Memory B cell (primary cell): Measurements from ENCODE around the gene PLCXD3.

Source experiments
- ATAC-seq: fragments of 150-1000 bp; cut with Tn5 transposase; 2 replicates; pipeline ENCODE4 v1.10.0; 2021; ENCODE audit warnings: low read depth, mild to moderate bottlenecking, moderate library complexity
- DNase-seq, 2 donors: peaks; one replicate each; pipeline ENCODE4 v3.0.0; 2022; ENCODE audit warnings: low spot score in 2 of 2
- H3K27ac Mint-ChIP-seq: one replicate; pipeline ENCODE4 v1.8.0; 2022; ENCODE audit warnings: mild to moderate bottlenecking, moderate library complexity, mixed read lengths
- H3K27me3 Mint-ChIP-seq: one replicate; pipeline ENCODE4 v1.8.0; 2022; ENCODE audit warnings: mixed read lengths
- H3K36me3 Mint-ChIP-seq: one replicate; pipeline ENCODE4 v1.8.0; 2022; ENCODE audit warnings: mild to moderate bottlenecking, mixed read lengths
- H3K4me1 Mint-ChIP-seq: one replicate; pipeline ENCODE4 v1.8.0; 2022; ENCODE audit warnings: mixed read lengths
- H3K4me3 Mint-ChIP-seq: one replicate; pipeline ENCODE4 v1.8.0; 2022; ENCODE audit warnings: mild to moderate bottlenecking, moderate library complexity, mixed read lengths
- H3K9me3 Mint-ChIP-seq: one replicate; pipeline ENCODE4 v1.8.0; 2022; ENCODE audit warnings: mixed read lengths

The PLCXD3 gene

GRCh38 chr5:41289970-41290464, 220.4 kb downstream of the PLCXD3 start:
- Mint-ChIP-seq H3K27ac (no peak overlapping the region), H3K4me3 (no peak overlapping the region), H3K4me1 (no peaks in the 10 kb centered on the region), H3K27me3 (no peaks in the 10 kb centered on the region), H3K36me3 (no peaks in the 10 kb centered on the region), H3K9me3 (peaks cover 5% of the 10 kb centered on the region)
- DNase-seq (no peak), ATAC-seq (no peak)

GRCh38 chr5:41286696-41287095, 223.7 kb downstream of the PLCXD3 start:
- Mint-ChIP-seq H3K27me3 (no peaks in the 10 kb centered on the region), H3K4me1 (no peaks in the 10 kb centered on the region), H3K36me3 (no peaks in the 10 kb centered on the region), H3K9me3 (peaks cover 5% of the 10 kb centered on the region), H3K4me3 (no peak overlapping the region), H3K27ac (no peak overlapping the region)
- DNase-seq: no peak
- ATAC-seq: no peak

- no peak for ATAC-seq
- peaks cover under 1% of the 10 kb centered on the region for H3K27me3 Mint-ChIP-seq
- H3K27ac Mint-ChIP-seq: no peak overlapping the region
- no peaks in the 10 kb centered on the region for H3K4me1 Mint-ChIP-seq
- H3K36me3 Mint-ChIP-seq: no peaks in the 10 kb centered on the region
- DNase-seq: no peak
- peaks cover 5% of the 10 kb centered on the region for H3K9me3 Mint-ChIP-seq
- no peak overlapping the region for H3K4me3 Mint-ChIP-seq
Measured at GRCh38 chr5:41286165-41286564, 224.2 kb downstream of the PLCXD3 start.

GRCh38 chr5:41284938-41285337, 225.5 kb downstream of the PLCXD3 start:
- ATAC-seq: no peak
- Mint-ChIP-seq H3K36me3 (no peaks in the 10 kb centered on the region), H3K27ac (no peak overlapping the region), H3K9me3 (peaks cover 5% of the 10 kb centered on the region), H3K27me3 (peaks cover 2% of the 10 kb centered on the region), H3K4me1 (no peaks in the 10 kb centered on the region), H3K4me3 (no peak overlapping the region)
- DNase-seq: no peak

- Mint-ChIP-seq H3K27me3 (peaks cover 4% of the 10 kb centered on the region), H3K27ac (no peak overlapping the region), H3K36me3 (no peaks in the 10 kb centered on the region), H3K4me1 (no peaks in the 10 kb centered on the region), H3K4me3 (no peak overlapping the region), H3K9me3 (no peaks in the 10 kb centered on the region)
- no peak for DNase-seq
- ATAC-seq: no peak
Measured at GRCh38 chr5:41281215-41281810, 229.1 kb downstream of the PLCXD3 start.

- peaks cover 2% of the 10 kb centered on the region for H3K9me3 Mint-ChIP-seq
Measured at GRCh38 chr5:41279040-41279439, 231.4 kb downstream of the PLCXD3 start.

GRCh38 chr5:41277476-41278245, 232.7 kb downstream of the PLCXD3 start:
- ATAC-seq: no peak
- H3K36me3 Mint-ChIP-seq: no peaks in the 10 kb centered on the region
- H3K4me3 Mint-ChIP-seq: no peak overlapping the region
- no peaks in the 10 kb centered on the region for H3K4me1 Mint-ChIP-seq
- peaks cover 6% of the 10 kb centered on the region for H3K27me3 Mint-ChIP-seq
- H3K9me3 Mint-ChIP-seq: peaks cover 2% of the 10 kb centered on the region
- H3K27ac Mint-ChIP-seq: no peak overlapping the region
- no peak for DNase-seq

More at GRCh38 chr5:41279040-41279439, 231.4 kb downstream of the PLCXD3 start:
- Mint-ChIP-seq H3K27me3 (peaks cover 6% of the 10 kb centered on the region), H3K4me3 (no peak overlapping the region), H3K27ac (no peak overlapping the region), H3K4me1 (no peaks in the 10 kb centered on the region), H3K36me3 (no peaks in the 10 kb centered on the region)
- no peak for DNase-seq
- ATAC-seq: no peak

GRCh38 chr5:41275813-41276512, 234.4 kb downstream of the PLCXD3 start:
- Mint-ChIP-seq H3K27me3 (peaks cover 4% of the 10 kb centered on the region), H3K4me3 (no peak overlapping the region), H3K4me1 (no peaks in the 10 kb centered on the region), H3K27ac (no peak overlapping the region), H3K36me3 (no peaks in the 10 kb centered on the region), H3K9me3 (peaks cover 2% of the 10 kb centered on the region)
- ATAC-seq: no peak
- DNase-seq: no peak

GRCh38 chr5:41270423-41271251, 239.8 kb downstream of the PLCXD3 start:
- no peak for DNase-seq
- no peak overlapping the region for H3K27ac Mint-ChIP-seq
- no peaks in the 10 kb centered on the region for H3K4me1 Mint-ChIP-seq
- H3K9me3 Mint-ChIP-seq: peaks cover 2% of the 10 kb centered on the region
- H3K4me3 Mint-ChIP-seq: no peak overlapping the region
- no peak for ATAC-seq
- H3K27me3 Mint-ChIP-seq: peaks cover 1% of the 10 kb centered on the region
- H3K36me3 Mint-ChIP-seq: no peaks in the 10 kb centered on the region

GRCh38 chr5:41268894-41269293, 241.5 kb downstream of the PLCXD3 start:
- ATAC-seq (no peak), DNase-seq (no peak)
- H3K27me3 Mint-ChIP-seq: peaks cover 2% of the 10 kb centered on the region
- H3K9me3 Mint-ChIP-seq: no peaks in the 10 kb centered on the region
- no peak overlapping the region for H3K27ac Mint-ChIP-seq
- no peaks in the 10 kb centered on the region for H3K36me3 Mint-ChIP-seq
- H3K4me1 Mint-ChIP-seq: no peaks in the 10 kb centered on the region
- H3K4me3 Mint-ChIP-seq: no peak overlapping the region

- Mint-ChIP-seq H3K27ac (no peak overlapping the region), H3K4me3 (no peak overlapping the region), H3K27me3 (peaks cover 2% of the 10 kb centered on the region), H3K9me3 (no peaks in the 10 kb centered on the region), H3K36me3 (no peaks in the 10 kb centered on the region), H3K4me1 (no peaks in the 10 kb centered on the region)
- ATAC-seq: no peak
- no peak for DNase-seq
Measured at GRCh38 chr5:41266377-41266776, 244.0 kb downstream of the PLCXD3 start.

GRCh38 chr5:41264019-41264418, 246.4 kb downstream of the PLCXD3 start:
- Mint-ChIP-seq H3K4me1 (no peaks in the 10 kb centered on the region), H3K36me3 (no peaks in the 10 kb centered on the region), H3K4me3 (no peak overlapping the region), H3K27ac (no peak overlapping the region), H3K9me3 (peaks cover 1% of the 10 kb centered on the region), H3K27me3 (peaks cover 2% of the 10 kb centered on the region)
- DNase-seq (no peak), ATAC-seq (no peak)

- no peaks in the 10 kb centered on the region for H3K36me3 Mint-ChIP-seq
Measured at GRCh38 chr5:41263335-41263734, 247.1 kb downstream of the PLCXD3 start.

More at GRCh38 chr5:41263335-41263734, 247.1 kb downstream of the PLCXD3 start:
- Mint-ChIP-seq H3K4me1 (no peaks in the 10 kb centered on the region), H3K27me3 (peaks cover 2% of the 10 kb centered on the region), H3K4me3 (no peak overlapping the region), H3K9me3 (peaks cover 1% of the 10 kb centered on the region), H3K27ac (no peak overlapping the region)
- ATAC-seq: no peak
- no peak for DNase-seq
